ENCODE measurements around the gene SPOCK1. TPM values are rescaled to one million over a fixed set of nuclear protein-coding genes. Genes with fewer than 3 reads are reported as not detected.

SPOCK1 gene
- total and polyA plus RNA-seq, 2 of the 13 experiments (the other 11 are each of a cell fraction or from before 2014, with no cell fraction given) = 0.18 to 0.29 TPM

DNA sequence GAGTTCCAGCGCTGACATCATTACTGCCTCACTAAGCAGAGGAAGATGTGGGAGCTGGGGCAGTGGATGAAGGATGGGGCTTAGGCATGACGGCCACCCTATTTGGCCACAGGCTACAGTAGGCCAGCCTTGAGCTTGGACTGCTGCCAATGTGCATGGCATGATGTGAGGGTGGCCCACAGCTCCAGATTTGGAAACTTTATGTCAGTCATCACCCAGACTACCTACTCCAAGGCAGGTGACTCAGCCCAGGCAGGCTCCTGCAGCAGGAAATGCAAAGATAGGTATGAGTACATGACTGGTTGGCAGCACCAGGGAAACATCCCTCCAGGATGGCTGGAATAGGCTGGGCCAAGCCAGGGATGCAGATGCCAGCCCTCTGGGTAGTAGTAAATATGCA is 303.6 kb downstream of the SPOCK1 start:
- no peak overlapping the region for H2AFZ ChIP-seq (ENCODE audit: low read length)
- no peak for ATAC-seq
- H3K27me3 ChIP-seq (ENCODE audit: control insufficient read depth in 1 of 2, insufficient read depth in 2 of 2, low read length in 2 of 2) = no peaks in the 10 kb centered on the region; a peak in 1 of 5 replicates
- no peak overlapping the region for H3K4me2 ChIP-seq (ENCODE audit: low read depth, low read length)
- 55% methylated on average over 1 of the region's 2 CpGs for WGBS (ENCODE audit: low lambda C conversion rate)
- no peak overlapping the region for H3K4me3 ChIP-seq (replicated peaks in 1 of 3; ENCODE audit: insufficient read depth in 1 of 3, low read depth in 2 of 3, low read length in 3 of 3)
- ChIA-PET CTCF (ENCODE audit: low intra/inter-chr PET ratio, low total read pairs) (no interaction called here), POLR2A (no interaction called here)
- no peak for DNase-seq (ENCODE audit: low spot score)
- intact Hi-C loops (cut with micrococcal nuclease; ENCODE audit: unreplicated experiment) (no loop called here), in situ Hi-C loops (cut with HindIII; ENCODE audit: extremely low pct_ligation_motif_present, low pct_unique_long_range_greater_than_20kb) (no loop called here)
- BruUV-seq (replicated peaks) = no TSS peak
- no peak overlapping the region for H3K27ac ChIP-seq (ENCODE audit: extremely low read length, insufficient read depth, low read length)
- H3K9me3 ChIP-seq (ENCODE audit: low read length) = no peaks in the 10 kb centered on the region
- no peaks in the 10 kb centered on the region for H3K4me1 ChIP-seq (ENCODE audit: insufficient read depth, low read length)
- FAIRE-seq = no peak
- no peaks in the 10 kb centered on the region for H3K36me3 ChIP-seq (replicated peaks in 1 of 2; ENCODE audit: control insufficient read depth in 1 of 2, insufficient read depth in 2 of 2, low read length in 2 of 2)
- no peak overlapping the region for H3K9ac ChIP-seq (ENCODE audit: insufficient read depth, low read depth, low read length)
- no peaks in the 10 kb centered on the region for H4K20me1 ChIP-seq (ENCODE audit: insufficient read depth, low read length)
- TF ChIP-seq NFKBIZ (CRISPR knock-in tag; IDR thresholded peaks at IDR 0.05) (no peak), ZNF225 (CRISPR knock-in tag; IDR thresholded peaks at IDR 0.05) (no peak), HDAC1 (CRISPR knock-in tag; IDR thresholded peaks at IDR 0.05) (no peak), ZNF670 (CRISPR knock-in tag; IDR thresholded peaks at IDR 0.05; ENCODE audit: borderline replicate concordance) (no peak), RELA (CRISPR knock-in tag; IDR thresholded peaks at IDR 0.05) (no peak), ZNF761 (CRISPR knock-in tag; conservative IDR thresholded peaks at IDR 0.05) (no peak), ZNF33B (CRISPR knock-in tag; IDR thresholded peaks at IDR 0.05) (no peak), GLI4 (CRISPR knock-in tag; IDR thresholded peaks at IDR 0.05; ENCODE audit: borderline replicate concordance) (no peak), AHR (CRISPR knock-in tag; IDR thresholded peaks at IDR 0.05) (no peak), ZNF839 (CRISPR knock-in tag; IDR thresholded peaks at IDR 0.05; ENCODE audit: borderline replicate concordance) (no peak), BCL6 (CRISPR knock-in tag; IDR thresholded peaks at IDR 0.05) (no peak), HMG20A (CRISPR knock-in tag; IDR thresholded peaks at IDR 0.05; ENCODE audit: borderline replicate concordance) (no peak), JUND (CRISPR knock-in tag; IDR thresholded peaks at IDR 0.05) (no peak), HDAC6 (IDR thresholded peaks at IDR 0.05; ENCODE audit: low read depth, low read length) (no peak), REL (CRISPR knock-in tag; conservative IDR thresholded peaks at IDR 0.05) (no peak), CC2D1A (CRISPR knock-in tag; IDR thresholded peaks at IDR 0.05) (no peak), MTF1 (CRISPR knock-in tag; IDR thresholded peaks at IDR 0.05) (no peak), MED8 (CRISPR knock-in tag; IDR thresholded peaks at IDR 0.05; ENCODE audit: insufficient replicate concordance) (no peak)
- TF ChIP-seq, protein P1, sequence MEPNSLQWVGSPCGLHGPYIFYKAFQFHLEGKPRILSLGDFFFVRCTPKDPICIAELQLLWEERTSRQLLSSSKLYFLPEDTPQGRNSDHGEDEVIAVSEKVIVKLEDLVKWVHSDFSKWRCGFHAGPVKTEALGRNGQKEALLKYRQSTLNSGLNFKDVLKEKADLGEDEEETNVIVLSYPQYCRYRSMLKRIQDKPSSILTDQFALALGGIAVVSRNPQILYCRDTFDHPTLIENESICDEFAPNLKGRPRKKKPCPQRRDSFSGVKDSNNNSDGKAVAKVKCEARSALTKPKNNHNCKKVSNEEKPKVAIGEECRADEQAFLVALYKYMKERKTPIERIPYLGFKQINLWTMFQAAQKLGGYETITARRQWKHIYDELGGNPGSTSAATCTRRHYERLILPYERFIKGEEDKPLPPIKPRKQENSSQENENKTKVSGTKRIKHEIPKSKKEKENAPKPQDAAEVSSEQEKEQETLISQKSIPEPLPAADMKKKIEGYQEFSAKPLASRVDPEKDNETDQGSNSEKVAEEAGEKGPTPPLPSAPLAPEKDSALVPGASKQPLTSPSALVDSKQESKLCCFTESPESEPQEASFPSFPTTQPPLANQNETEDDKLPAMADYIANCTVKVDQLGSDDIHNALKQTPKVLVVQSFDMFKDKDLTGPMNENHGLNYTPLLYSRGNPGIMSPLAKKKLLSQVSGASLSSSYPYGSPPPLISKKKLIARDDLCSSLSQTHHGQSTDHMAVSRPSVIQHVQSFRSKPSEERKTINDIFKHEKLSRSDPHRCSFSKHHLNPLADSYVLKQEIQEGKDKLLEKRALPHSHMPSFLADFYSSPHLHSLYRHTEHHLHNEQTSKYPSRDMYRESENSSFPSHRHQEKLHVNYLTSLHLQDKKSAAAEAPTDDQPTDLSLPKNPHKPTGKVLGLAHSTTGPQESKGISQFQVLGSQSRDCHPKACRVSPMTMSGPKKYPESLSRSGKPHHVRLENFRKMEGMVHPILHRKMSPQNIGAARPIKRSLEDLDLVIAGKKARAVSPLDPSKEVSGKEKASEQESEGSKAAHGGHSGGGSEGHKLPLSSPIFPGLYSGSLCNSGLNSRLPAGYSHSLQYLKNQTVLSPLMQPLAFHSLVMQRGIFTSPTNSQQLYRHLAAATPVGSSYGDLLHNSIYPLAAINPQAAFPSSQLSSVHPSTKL (CRISPR knock-in tag; IDR thresholded peaks at IDR 0.05) = no peak
- TF ChIP-seq, protein P2, sequence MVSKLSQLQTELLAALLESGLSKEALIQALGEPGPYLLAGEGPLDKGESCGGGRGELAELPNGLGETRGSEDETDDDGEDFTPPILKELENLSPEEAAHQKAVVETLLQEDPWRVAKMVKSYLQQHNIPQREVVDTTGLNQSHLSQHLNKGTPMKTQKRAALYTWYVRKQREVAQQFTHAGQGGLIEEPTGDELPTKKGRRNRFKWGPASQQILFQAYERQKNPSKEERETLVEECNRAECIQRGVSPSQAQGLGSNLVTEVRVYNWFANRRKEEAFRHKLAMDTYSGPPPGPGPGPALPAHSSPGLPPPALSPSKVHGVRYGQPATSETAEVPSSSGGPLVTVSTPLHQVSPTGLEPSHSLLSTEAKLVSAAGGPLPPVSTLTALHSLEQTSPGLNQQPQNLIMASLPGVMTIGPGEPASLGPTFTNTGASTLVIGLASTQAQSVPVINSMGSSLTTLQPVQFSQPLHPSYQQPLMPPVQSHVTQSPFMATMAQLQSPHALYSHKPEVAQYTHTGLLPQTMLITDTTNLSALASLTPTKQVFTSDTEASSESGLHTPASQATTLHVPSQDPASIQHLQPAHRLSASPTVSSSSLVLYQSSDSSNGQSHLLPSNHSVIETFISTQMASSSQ (IDR thresholded peaks at IDR 0.05; ENCODE audit: low read depth) = no peak
- TF ChIP-seq, protein P2 (CRISPR knock-in tag; IDR thresholded peaks at IDR 0.05; ENCODE audit: borderline replicate concordance) = no peak
- no peaks in the 10 kb centered on the region for H3K79me2 ChIP-seq (ENCODE audit: insufficient read depth, low read length)
